T-helper 1 cell treated with Interleukin-12 subunit alpha and Interleukin-12 subunit beta and Interleukin-4 antibody, amounts not matched to agents 30 μg/mL and 1 μg/mL, for 36 hours (primary cell): ENCODE results near the gene CHCHD3.

Experiments
- H3K27ac Mint-ChIP-seq: one replicate; pipeline ENCODE4 v1.8.0; 2021; ENCODE audit warnings: mild to moderate bottlenecking, mixed read lengths
- H3K27me3 Mint-ChIP-seq: one replicate; pipeline ENCODE4 v1.8.0; 2021; ENCODE audit warnings: low read depth, mixed read lengths
- H3K36me3 Mint-ChIP-seq: one replicate; pipeline ENCODE4 v1.8.0; 2021; ENCODE audit warnings: low read depth, mixed read lengths
- H3K4me1 Mint-ChIP-seq: one replicate; pipeline ENCODE4 v1.8.0; 2021; ENCODE audit warnings: low read depth, mixed read lengths
- H3K4me3 Mint-ChIP-seq: one replicate; pipeline ENCODE4 v1.8.0; 2021; ENCODE audit warnings: mild to moderate bottlenecking, moderate library complexity, mixed read lengths
- H3K9me3 Mint-ChIP-seq: one replicate; pipeline ENCODE4 v1.8.0; 2021; ENCODE audit warnings: mixed read lengths

Gene CHCHD3

DNA sequence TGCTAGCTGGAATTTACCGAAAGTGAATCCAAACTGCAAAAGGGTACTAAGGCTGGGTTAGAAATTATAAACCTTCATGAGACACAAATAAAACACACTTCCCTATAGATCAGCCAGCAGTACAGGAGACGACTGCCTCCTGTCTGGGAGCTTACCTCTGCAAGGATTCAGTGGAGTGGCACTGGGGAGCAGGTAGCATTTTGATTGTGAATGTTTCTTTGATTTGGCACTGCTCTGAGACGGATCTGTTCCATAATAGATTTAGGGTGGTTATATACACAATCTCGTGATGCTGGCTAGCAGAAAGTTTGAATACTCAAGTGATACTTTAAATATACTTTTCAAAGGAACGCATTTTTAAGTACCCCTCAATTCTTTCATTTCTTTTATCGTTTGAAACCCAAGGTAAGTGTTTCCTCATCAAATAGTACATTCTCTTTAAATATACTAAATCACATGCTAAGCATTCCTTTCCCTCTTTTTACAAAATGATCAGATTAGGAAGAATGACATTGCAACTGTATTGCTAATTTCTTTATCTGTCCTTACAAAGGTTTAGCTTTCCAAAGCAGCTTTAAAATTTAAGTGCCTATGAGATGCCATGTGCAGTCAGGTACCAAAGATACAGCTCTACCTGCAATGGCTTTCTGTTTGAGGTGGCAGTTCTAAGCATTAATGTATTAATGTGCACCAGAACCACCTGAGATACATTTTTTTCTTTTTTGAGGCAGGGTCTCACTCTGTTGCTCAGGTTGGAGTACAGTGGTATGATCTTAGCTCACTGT is 20.6 kb upstream of the CHCHD3 start:
- no peaks in the 10 kb centered on the region for H3K4me1 Mint-ChIP-seq
- peaks cover 3% of the 10 kb centered on the region for H3K27me3 Mint-ChIP-seq
- no peak overlapping the region for H3K27ac Mint-ChIP-seq
- H3K9me3 Mint-ChIP-seq, result no peaks in the 10 kb centered on the region
- H3K36me3 Mint-ChIP-seq, result no peaks in the 10 kb centered on the region
- H3K4me3 Mint-ChIP-seq, result no peak overlapping the region

DNA sequence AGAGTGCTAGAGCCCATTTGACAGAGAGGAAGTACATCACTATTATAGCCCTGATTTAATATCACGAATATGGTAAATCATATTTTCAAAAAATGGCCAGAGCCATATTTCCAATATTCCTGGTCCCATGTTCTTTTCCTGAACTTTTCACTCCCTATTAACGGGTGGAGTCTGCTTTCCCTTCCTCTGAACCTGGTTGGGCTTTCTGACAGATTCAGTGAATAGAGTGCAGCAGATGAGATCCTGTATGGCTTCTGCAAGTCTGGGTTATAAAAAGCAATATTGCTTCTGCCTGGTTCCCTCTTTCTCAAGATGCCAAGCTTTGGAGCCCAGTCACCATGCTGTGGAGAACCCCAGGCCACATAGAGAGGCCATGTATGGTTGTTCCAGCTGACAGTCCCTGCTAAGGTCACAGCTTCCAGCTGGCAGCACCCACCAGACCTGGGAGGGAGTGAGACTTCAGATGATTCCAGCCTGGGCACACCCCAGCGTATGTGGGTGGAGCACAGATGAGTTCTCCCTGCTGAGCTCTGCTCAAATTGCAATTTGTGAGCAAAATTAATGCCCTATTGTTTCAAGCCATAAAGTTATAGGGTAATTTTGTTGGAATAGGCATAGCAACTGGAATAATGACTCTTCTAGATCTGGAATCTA is 17.9 kb upstream of the CHCHD3 start:
- Mint-ChIP-seq H3K4me3 (no peak overlapping the region), H3K9me3 (no peaks in the 10 kb centered on the region), H3K4me1 (no peaks in the 10 kb centered on the region), H3K36me3 (no peaks in the 10 kb centered on the region), H3K27ac (no peak overlapping the region), H3K27me3 (peaks cover 3% of the 10 kb centered on the region)

DNA sequence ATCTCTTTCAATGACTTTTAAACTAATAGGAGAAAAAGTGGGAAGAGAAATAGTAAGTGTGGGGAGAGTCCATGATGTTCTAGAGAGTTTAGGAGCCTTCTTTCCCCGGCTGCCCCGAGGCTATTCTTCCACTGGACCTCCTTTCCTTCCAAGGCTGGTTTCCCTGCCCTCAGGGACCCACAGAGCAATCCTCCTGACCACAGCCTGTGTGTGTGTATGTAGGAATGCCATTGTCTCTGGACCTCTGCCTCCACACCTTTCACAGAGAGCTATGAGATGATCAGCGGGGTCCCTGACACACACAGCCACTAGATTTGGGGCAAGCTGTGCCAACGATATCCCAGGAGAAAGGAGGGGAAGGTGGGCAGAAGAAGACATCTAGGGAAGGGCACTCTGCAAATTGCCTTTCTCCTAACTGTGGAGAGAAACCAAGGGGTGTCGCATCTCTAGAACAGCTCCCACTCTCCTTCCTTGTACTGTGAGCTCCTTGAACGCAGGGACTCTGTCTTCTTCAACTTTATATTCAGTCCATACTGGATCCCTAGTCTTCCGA is 13.3 kb upstream of the CHCHD3 start:
- Mint-ChIP-seq H3K4me3 (no peak overlapping the region), H3K27ac (no peak overlapping the region), H3K36me3 (no peaks in the 10 kb centered on the region), H3K4me1 (no peaks in the 10 kb centered on the region), H3K9me3 (no peaks in the 10 kb centered on the region), H3K27me3 (peaks cover 2% of the 10 kb centered on the region)

DNA sequence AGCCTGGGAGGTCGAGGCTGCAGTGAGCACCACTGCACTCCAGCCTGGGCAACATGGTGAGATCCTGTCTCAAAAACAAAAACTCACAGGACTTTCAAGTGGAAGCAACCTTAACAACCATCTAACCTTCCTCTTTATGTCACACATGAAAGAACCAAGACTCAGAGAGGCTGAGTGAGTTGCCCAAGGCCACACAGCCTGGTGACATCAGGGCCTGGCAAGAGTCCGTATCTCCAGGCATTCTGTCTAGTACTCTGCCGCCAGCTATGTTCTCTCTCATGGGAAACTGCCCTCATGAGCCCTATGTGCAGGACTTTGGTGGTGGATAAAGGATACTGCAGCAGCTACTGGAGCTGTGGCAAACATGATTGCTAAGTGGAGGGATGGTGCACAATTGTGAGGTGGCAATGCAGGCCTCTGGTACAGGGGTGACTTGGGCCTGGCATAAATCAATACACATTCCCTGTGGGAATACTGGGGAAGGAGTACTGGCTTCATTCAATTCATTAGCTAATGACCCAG is 10.1 kb upstream of the CHCHD3 start:
- Mint-ChIP-seq H3K36me3 (no peaks in the 10 kb centered on the region), H3K27me3 (no peaks in the 10 kb centered on the region), H3K9me3 (no peaks in the 10 kb centered on the region), H3K27ac (no peak overlapping the region), H3K4me1 (no peaks in the 10 kb centered on the region), H3K4me3 (no peak overlapping the region)

DNA sequence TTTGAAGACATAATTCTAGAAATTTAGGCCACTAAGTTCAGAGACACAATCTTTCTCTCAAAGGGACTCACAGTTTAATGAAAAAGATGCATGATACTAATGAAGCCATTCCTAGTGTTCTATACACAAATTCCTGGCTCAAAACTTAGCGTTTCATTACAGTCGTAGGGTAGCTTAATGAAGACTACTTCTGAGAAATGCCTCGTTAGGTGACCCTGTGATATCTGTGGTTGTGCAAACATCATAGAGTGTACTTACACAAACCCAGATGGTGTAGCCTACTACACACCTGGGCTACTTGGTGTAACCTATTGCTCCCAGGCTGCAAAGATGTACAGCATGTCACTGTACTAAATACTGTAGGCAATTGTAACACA is 488 bp upstream of the CHCHD3 start:
- Mint-ChIP-seq H3K27me3 (peaks cover 4% of the 10 kb centered on the region), H3K27ac (peak overlapping the region; percentile 95), H3K4me3 (peak overlapping the region; percentile 99), H3K9me3 (no peaks in the 10 kb centered on the region), H3K4me1 (peaks cover 19% of the 10 kb centered on the region), H3K36me3 (peaks cover 5% of the 10 kb centered on the region)

DNA sequence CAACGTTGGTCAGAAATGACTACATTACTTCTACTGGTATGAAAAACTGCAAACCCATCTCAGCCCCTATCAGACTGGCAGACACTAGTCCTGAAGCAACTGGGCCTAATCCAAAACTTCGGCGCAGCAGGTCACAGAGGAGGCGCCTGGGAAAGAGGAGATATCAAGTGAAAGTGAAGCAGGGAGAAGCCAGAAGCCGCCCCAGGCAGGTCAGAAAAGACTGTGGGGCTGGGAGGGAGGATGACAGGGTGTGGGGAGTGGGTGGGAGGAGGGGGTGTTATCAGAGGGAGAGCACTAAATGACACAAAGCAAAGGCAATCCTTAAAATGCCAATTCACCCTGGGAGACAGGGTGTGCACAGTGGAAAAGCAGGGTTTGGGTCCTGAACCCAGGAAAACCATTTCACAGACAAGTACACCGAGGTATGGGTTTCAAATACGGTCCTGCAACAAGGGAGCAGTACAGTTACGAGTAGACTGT is 731 bp downstream of the CHCHD3 start:
- Mint-ChIP-seq H3K4me1 (peaks cover 21% of the 10 kb centered on the region), H3K27ac (peak overlapping the region; percentile 95), H3K4me3 (peak overlapping the region; percentile 99), H3K27me3 (no peaks in the 10 kb centered on the region), H3K9me3 (no peaks in the 10 kb centered on the region), H3K36me3 (peaks cover 7% of the 10 kb centered on the region)

DNA sequence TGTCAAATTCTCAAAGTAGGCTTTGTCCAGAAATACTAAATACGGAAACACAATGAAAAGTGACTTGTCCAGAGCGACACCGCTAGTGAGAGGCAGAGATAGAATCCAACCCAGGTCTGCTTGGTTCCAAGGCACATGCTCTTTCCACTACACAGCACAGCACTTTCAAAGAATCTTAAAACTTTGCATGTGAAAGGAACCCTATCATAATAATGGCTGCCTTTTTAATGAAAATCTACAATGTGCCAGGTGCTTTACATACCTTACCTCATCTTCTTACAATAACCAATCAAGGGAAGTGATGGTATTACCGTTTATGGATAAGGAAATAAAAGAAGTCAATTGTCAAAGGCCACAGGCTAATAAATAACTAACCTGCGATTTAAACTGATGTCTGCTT is 2.6 kb downstream of the CHCHD3 start:
- H3K27ac Mint-ChIP-seq, result no peak overlapping the region
- H3K27me3 Mint-ChIP-seq, result no peaks in the 10 kb centered on the region
- H3K4me1 Mint-ChIP-seq, result peaks cover 21% of the 10 kb centered on the region
- peaks cover 12% of the 10 kb centered on the region for H3K36me3 Mint-ChIP-seq
- no peak overlapping the region for H3K4me3 Mint-ChIP-seq
- H3K9me3 Mint-ChIP-seq, result no peaks in the 10 kb centered on the region

DNA sequence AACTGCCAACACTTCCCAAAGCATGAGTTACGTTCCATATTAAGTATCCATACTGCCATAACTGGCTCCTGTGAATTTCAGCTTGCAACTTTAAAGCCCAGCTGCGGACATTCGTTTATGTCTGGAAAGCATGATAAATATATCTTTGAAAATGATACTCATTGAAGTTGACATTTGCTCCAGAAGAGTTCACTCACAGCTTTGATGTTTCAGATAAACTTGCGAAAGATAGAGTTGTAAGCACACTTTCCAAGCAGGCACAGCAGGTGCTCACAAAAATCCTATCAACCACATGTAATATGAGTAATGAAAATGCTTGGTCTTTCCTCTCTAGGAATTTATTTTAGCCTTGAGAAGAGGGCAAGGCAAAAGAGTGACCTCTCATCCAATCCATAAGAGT is 4.5 kb downstream of the CHCHD3 start:
- Mint-ChIP-seq H3K4me3 (no peak overlapping the region), H3K36me3 (peaks cover 12% of the 10 kb centered on the region), H3K9me3 (no peaks in the 10 kb centered on the region), H3K4me1 (peaks cover 23% of the 10 kb centered on the region), H3K27me3 (no peaks in the 10 kb centered on the region), H3K27ac (no peak overlapping the region)

DNA sequence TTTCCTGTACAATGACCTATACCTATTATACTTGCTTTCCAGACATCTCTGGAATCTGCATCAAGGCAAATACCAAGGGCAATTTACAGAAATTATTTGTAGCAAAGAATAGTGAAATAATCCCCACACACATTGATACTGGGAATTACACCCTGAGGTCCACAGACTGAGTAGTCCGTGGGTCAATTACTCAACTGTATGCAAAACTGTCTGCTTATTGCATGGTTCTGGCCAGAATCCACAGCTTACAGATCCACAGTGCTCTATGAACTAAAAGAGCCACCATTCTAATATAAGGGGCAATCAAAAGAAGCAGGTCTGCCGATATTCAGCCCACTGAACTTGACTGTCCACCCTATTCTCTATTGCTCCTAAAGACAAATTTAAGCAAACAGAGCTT is 5.7 kb downstream of the CHCHD3 start:
- no peaks in the 10 kb centered on the region for H3K9me3 Mint-ChIP-seq
- no peak overlapping the region for H3K27ac Mint-ChIP-seq
- peaks cover 12% of the 10 kb centered on the region for H3K36me3 Mint-ChIP-seq
- H3K4me3 Mint-ChIP-seq, result no peak overlapping the region
- peaks cover 19% of the 10 kb centered on the region for H3K4me1 Mint-ChIP-seq
- H3K27me3 Mint-ChIP-seq, result no peaks in the 10 kb centered on the region

DNA sequence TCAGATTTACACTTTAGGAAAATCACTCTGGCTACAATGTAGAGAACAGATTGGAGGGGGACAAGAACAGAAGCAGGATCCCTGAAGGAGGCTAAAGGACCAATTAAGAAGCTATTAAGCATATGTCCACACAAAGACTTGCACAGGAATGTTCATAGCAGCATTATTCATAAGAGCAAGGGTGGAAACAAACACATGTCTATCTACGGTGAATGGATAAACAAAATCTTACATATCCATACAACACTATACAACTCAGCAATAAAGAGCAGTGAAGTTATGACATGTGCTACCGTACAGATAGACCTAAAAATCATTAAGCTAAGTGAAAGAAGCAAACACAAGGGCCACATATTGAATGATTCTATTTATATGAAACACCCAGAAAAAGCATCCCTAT is 10.4 kb downstream of the CHCHD3 start:
- Mint-ChIP-seq H3K9me3 (no peaks in the 10 kb centered on the region), H3K27ac (no peak overlapping the region), H3K27me3 (no peaks in the 10 kb centered on the region), H3K4me1 (peaks cover 4% of the 10 kb centered on the region), H3K36me3 (peaks cover 23% of the 10 kb centered on the region), H3K4me3 (no peak overlapping the region)

DNA sequence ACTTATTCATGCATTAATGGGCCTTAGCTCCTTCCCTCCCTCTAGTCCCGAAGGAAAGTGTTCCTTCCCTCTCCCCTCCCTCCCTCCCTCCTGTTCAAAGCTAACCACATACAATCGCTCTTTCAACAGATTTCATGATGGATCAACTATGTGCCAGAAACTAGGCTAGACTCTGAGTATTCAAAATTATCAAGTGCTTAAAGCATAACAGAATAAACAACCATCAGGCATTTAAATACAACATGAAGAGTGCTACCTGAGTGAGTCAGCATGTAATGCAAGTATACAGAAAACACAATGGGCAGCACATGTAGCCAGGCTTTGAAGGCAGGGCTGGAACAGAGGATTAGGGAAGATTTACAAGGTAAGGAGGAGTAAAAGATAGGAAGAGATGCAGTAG is 11.3 kb downstream of the CHCHD3 start:
- no peaks in the 10 kb centered on the region for H3K27me3 Mint-ChIP-seq
- H3K4me3 Mint-ChIP-seq, result no peak overlapping the region
- peaks cover 23% of the 10 kb centered on the region for H3K36me3 Mint-ChIP-seq
- no peaks in the 10 kb centered on the region for H3K9me3 Mint-ChIP-seq
- H3K27ac Mint-ChIP-seq, result no peak overlapping the region
- peaks cover 2% of the 10 kb centered on the region for H3K4me1 Mint-ChIP-seq

DNA sequence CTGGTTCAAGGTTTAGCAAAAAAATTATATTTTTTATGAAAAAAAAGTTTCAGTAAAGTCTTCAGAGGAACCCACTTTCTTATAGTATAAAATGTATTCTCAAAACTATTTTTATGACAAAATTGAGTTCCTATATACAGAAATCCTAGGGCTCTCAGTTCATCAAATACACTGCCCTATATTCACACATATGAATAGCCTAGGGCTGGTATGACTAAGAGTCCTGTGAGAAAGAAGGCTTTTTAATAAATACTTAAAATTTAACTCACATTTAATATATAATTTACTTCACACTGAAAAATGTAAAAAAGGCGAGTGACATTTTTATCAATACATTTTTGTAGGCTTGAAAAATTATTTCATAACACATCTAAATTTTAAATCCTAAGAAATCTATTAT is 16.6 kb downstream of the CHCHD3 start:
- H3K36me3 Mint-ChIP-seq, result peaks cover 19% of the 10 kb centered on the region
- H3K27ac Mint-ChIP-seq, result no peak overlapping the region
- no peaks in the 10 kb centered on the region for H3K9me3 Mint-ChIP-seq
- no peak overlapping the region for H3K4me3 Mint-ChIP-seq
- H3K27me3 Mint-ChIP-seq, result no peaks in the 10 kb centered on the region
- H3K4me1 Mint-ChIP-seq, result no peaks in the 10 kb centered on the region

DNA sequence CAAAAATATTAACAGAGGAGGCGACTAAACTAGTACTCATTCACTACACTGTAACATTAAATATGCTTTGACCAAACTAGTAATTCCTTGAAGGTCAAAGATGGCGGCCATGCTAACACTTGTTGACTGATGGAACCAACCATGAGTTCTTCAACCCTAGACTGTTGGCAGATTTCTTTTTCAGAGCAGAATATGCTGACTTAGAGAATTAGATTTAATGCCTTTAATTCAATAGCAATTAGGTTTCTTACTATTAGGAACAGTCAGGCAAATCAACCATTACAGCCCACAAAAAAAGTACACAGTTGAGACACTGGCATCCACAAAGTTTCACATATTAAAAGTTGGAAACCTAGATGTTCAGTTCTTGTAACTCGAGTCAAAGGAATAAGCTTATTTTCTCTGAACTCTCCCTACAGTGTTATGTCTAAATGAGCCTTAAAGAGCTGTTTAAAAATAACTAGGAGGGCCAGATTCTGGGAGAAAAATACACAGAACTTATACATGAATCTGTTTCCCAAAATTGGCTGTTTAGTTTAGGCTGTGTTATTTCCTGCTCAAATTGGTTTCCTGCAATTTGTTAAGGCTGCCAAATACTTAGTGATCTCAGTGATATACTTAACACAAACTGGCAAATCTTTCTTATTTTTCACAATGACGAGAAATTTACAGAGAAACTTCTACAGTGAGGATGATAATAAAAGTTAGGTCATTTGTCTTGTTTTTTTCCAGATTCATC is 17.6 kb downstream of the CHCHD3 start:
- Mint-ChIP-seq H3K4me1 (no peaks in the 10 kb centered on the region), H3K9me3 (no peaks in the 10 kb centered on the region), H3K36me3 (peaks cover 26% of the 10 kb centered on the region), H3K27ac (no peak overlapping the region), H3K27me3 (no peaks in the 10 kb centered on the region), H3K4me3 (no peak overlapping the region)

DNA sequence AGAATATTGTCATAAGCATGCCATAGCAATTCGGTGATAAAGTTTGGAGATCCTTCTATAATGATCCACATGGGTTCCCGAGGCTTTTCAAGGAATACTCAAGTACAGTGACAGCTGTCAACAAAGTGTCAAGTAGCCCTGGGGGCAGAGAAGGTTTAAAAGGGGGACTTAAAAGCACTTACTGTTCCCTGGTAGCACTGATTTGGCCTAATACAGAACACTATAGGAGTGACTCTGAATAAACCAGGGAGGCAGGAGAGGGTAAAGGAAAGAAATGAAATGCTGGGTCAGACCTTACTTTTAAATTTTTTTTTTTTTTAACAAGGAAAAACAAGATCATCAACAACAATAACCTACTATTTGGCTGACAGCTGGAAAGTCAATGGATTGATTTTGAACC is 20.1 kb downstream of the CHCHD3 start:
- Mint-ChIP-seq H3K27ac (no peak overlapping the region), H3K9me3 (no peaks in the 10 kb centered on the region), H3K27me3 (no peaks in the 10 kb centered on the region), H3K36me3 (peaks cover 12% of the 10 kb centered on the region), H3K4me1 (peaks cover 4% of the 10 kb centered on the region), H3K4me3 (no peak overlapping the region)
